Smooth muscle cell (in vitro differentiated cells): ENCODE results near the gene RELCH. TPM values are rescaled to one million over a fixed set of nuclear protein-coding genes. Genes with fewer than 3 reads are reported as not detected.

Source experiments
- DNase-seq: peaks from one replicate; lab custom pipeline; 2025; ENCODE audit not compliant: unreplicated experiment; lab: John Stamatoyannopoulos, UW
- H2AFZ ChIP-seq: fragments of 200-600 bp; sonication (generic); 2 replicates; pipeline ENCODE4 v1.6.0; 2016; ENCODE audit warnings: antibody characterized with exemption, low read depth, mild to moderate bottlenecking
- H3F3A ChIP-seq: fragments of 200-600 bp; sonication (generic); 2 replicates; pipeline ENCODE4 v1.6.0; 2017; ENCODE audit warnings: antibody characterized with exemption, low read depth
- H3K27ac ChIP-seq: fragments of 200-600 bp; sonication (generic); 2 replicates; pipeline ENCODE4 v1.5.1; 2016; ENCODE audit warnings: low read depth, mild to moderate bottlenecking
- H3K27me3 ChIP-seq: fragments of 200-600 bp; sonication (generic); 2 replicates; pipeline ENCODE4 v1.6.1; 2016; ENCODE audit warnings: low read depth, mild to moderate bottlenecking
- H3K36me3 ChIP-seq: fragments of 200-600 bp; sonication (generic); 2 replicates; pipeline ENCODE4 v1.5.1; 2016; ENCODE audit warnings: low read depth
- H3K4me1 ChIP-seq: fragments of 200-600 bp; sonication (generic); 2 replicates; pipeline ENCODE4 v1.5.1; 2016; ENCODE audit warnings: low read depth
- H3K4me2 ChIP-seq: fragments of 200-600 bp; sonication (generic); 2 replicates; pipeline ENCODE4 v1.6.0; 2016; ENCODE audit warnings: mild to moderate bottlenecking
- H3K4me3 ChIP-seq: fragments of 200-600 bp; sonication (generic); 2 replicates; pipeline ENCODE4 v1.5.1; 2016; ENCODE audit warnings: mild to moderate bottlenecking
- H3K79me2 ChIP-seq: fragments of 200-600 bp; sonication (generic); 2 replicates; pipeline ENCODE4 v1.6.0; 2016; ENCODE audit warnings: low read depth, mild to moderate bottlenecking
- H3K9ac ChIP-seq: fragments of 200-600 bp; sonication (generic); 2 replicates; pipeline ENCODE4 v1.6.0; 2016; ENCODE audit warnings: low read depth
- H3K9me3 ChIP-seq: fragments of 200-600 bp; sonication (generic); replicated peaks from 2 replicates; pipeline ENCODE4 v1.5.1; 2016; ENCODE audit warnings: low read depth
- H4K20me1 ChIP-seq: fragments of 200-600 bp; sonication (generic); 2 replicates; pipeline ENCODE4 v1.6.0; 2016; ENCODE audit warnings: low read depth
- CTCF ChIP-seq: fragments of 200-600 bp; sonication (generic); IDR thresholded peaks from 2 replicates; pipeline ENCODE4 v1.5.1; 2017; ENCODE audit warnings: borderline replicate concordance, mild to moderate bottlenecking, antibody characterized with exemption; ENCODE audit not compliant: insufficient read depth, poor library complexity, severe bottlenecking
- WGBS: methylation state at CpG from one replicate; pipeline ENCODE4 v1.1.7; 2016; ENCODE audit warnings: low lambda C conversion rate; 5-methylcytosine and 5-hydroxymethylcytosine counted together
- polyA plus RNA-seq: library from polyadenylated mRNA; unstranded; fragments of >200 nt; fragmentation: Nextera tagmentation; extraction: Ambion mirVana; gene quantifications from 2 replicates; pipeline ENCODE4 v1.2.1, GENCODE V29; 2016
- total RNA-seq: library from RNA; depleted of rRNA; stranded (reverse); fragments of >200 nt; gene quantifications from 2 replicates; pipeline ENCODE4 v1.2.3, GENCODE V29; 2014

The RELCH gene
- total and polyA plus RNA-seq, 2 experiments from 2014 or later: 3.6 to 19.2 TPM

GRCh38 chr18:62245177-62245576, 58.1 kb downstream of the RELCH start:
- no peak for TF ChIP-seq CTCF

GRCh38 chr18:62245699-62246098, 58.6 kb downstream of the RELCH start:
- no peak overlapping the region for H2AFZ ChIP-seq
- no peaks in the 10 kb centered on the region for H3K79me2 ChIP-seq
- H3K9me3 ChIP-seq: no peaks in the 10 kb centered on the region
- no peak for TF ChIP-seq CTCF
- no peaks in the 10 kb centered on the region for H3K27me3 ChIP-seq
- no peaks in the 10 kb centered on the region for H4K20me1 ChIP-seq
- no peak overlapping the region for H3K27ac ChIP-seq
- H3K4me1 ChIP-seq: no peaks in the 10 kb centered on the region
- WGBS: 87% methylated on average over 1 of the region's 1 CpG
- peaks cover 6% of the 10 kb centered on the region for H3K36me3 ChIP-seq
- no peak overlapping the region for H3K4me2 ChIP-seq
- no peak overlapping the region for H3K4me3 ChIP-seq
- H3K9ac ChIP-seq: no peak overlapping the region
- DNase-seq: no peak
- H3F3A ChIP-seq: no peaks in the 10 kb centered on the region

More at GRCh38 chr18:62245177-62245576, 58.1 kb downstream of the RELCH start:
- WGBS: 97% methylated on average over 8 of the region's 8 CpGs
- H3K9me3 ChIP-seq: no peaks in the 10 kb centered on the region
- H3F3A ChIP-seq: no peaks in the 10 kb centered on the region
- no peaks in the 10 kb centered on the region for H4K20me1 ChIP-seq
- no peaks in the 10 kb centered on the region for H3K4me1 ChIP-seq
- H3K27ac ChIP-seq: no peak overlapping the region
- H3K4me3 ChIP-seq: no peak overlapping the region
- no peaks in the 10 kb centered on the region for H3K27me3 ChIP-seq
- DNase-seq: no peak
- H3K36me3 ChIP-seq: peaks cover 6% of the 10 kb centered on the region
- no peaks in the 10 kb centered on the region for H3K79me2 ChIP-seq
- no peak overlapping the region for H3K4me2 ChIP-seq
- no peak overlapping the region for H2AFZ ChIP-seq
- H3K9ac ChIP-seq: no peak overlapping the region

GRCh38 chr18:62248313-62248712, 61.3 kb downstream of the RELCH start:
- H3F3A ChIP-seq: no peaks in the 10 kb centered on the region
- H3K79me2 ChIP-seq: no peaks in the 10 kb centered on the region
- H3K9me3 ChIP-seq: no peaks in the 10 kb centered on the region
- no peaks in the 10 kb centered on the region for H3K27me3 ChIP-seq
- H3K27ac ChIP-seq: no peak overlapping the region
- no peak for TF ChIP-seq CTCF
- no peak overlapping the region for H3K4me3 ChIP-seq
- no peaks in the 10 kb centered on the region for H3K4me1 ChIP-seq
- no peak overlapping the region for H3K4me2 ChIP-seq
- DNase-seq: no peak
- H2AFZ ChIP-seq: no peak overlapping the region
- H3K9ac ChIP-seq: no peak overlapping the region
- WGBS: 71% methylated on average over 1 of the region's 1 CpG
- H3K36me3 ChIP-seq: peaks cover 6% of the 10 kb centered on the region
- H4K20me1 ChIP-seq: no peaks in the 10 kb centered on the region

GRCh38 chr18:62249478-62250097, 62.5 kb downstream of the RELCH start:
- Histone ChIP-seq H3K79me2 (no peaks in the 10 kb centered on the region), H3K4me2 (no peak overlapping the region), H3K27me3 (no peaks in the 10 kb centered on the region), H4K20me1 (no peaks in the 10 kb centered on the region), H3K4me1 (no peaks in the 10 kb centered on the region), H3K9ac (no peak overlapping the region), H3K36me3 (peaks cover 4% of the 10 kb centered on the region), H3F3A (no peaks in the 10 kb centered on the region), H3K4me3 (no peak overlapping the region), H2AFZ (no peak overlapping the region), H3K9me3 (no peaks in the 10 kb centered on the region), H3K27ac (no peak overlapping the region)
- no peak for DNase-seq
- TF ChIP-seq CTCF: peak; percentile 81
- 83% methylated on average over 3 of the region's 3 CpGs for WGBS
